GM18870 (cell line): Measurements from ENCODE around the gene HTR3B.
A peak's percentile ranks its signal among the peaks of the same experiment; 100 is the strongest.
"Not testable (repeated sequence)": the region's sequence is repeated elsewhere in the genome, so short reads cannot be mapped to it uniquely, and the experiment has no call there.

Experiments used
- ATAC-seq: cut with Tn5 transposase; IDR thresholded peaks from one replicate; pipeline ENCODE4 v1.9.1; 2021; ENCODE audit warnings: moderate library complexity; ENCODE audit not compliant: unreplicated experiment

The HTR3B gene, protein sequence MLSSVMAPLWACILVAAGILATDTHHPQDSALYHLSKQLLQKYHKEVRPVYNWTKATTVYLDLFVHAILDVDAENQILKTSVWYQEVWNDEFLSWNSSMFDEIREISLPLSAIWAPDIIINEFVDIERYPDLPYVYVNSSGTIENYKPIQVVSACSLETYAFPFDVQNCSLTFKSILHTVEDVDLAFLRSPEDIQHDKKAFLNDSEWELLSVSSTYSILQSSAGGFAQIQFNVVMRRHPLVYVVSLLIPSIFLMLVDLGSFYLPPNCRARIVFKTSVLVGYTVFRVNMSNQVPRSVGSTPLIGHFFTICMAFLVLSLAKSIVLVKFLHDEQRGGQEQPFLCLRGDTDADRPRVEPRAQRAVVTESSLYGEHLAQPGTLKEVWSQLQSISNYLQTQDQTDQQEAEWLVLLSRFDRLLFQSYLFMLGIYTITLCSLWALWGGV

DNA sequence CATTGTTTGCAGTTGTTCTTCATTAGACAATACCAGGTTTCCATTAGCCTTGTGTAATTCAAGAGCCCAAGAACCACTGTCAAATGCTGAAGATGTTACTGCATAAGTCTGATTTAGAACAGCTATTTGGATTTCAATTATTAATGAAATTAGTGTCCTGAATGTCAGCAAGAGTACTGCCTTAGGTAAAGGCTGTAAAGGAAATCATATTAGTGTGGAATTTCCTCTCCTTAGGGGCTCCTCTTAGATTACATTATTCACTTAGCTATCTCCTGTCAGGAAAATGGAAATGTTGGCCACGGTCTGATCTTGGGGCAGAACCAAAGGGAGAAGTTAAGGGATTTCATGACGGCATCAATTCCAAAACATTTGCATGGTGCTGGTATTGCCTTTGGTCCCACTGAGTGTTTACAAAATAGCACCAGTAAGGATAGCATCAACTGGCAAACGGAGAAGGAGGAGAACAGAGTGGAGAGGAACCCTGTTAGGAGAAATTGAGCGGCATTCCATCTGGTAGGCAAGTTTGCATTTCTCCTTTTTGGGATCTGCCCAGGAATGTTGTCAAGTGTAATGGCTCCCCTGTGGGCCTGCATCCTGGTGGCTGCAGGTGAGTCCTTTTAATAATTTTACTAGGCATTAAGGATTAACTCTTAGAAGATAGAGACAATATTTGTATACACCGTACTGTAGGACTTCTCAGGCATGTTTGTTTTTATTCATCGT lies at the start of gene HTR3B:
Gene HTR3B (plus strand): TSS at position 418 of the 723 bp plus-strand sequence. CDS start 138 bp downstream, at position 556.
- no peak for ATAC-seq

DNA sequence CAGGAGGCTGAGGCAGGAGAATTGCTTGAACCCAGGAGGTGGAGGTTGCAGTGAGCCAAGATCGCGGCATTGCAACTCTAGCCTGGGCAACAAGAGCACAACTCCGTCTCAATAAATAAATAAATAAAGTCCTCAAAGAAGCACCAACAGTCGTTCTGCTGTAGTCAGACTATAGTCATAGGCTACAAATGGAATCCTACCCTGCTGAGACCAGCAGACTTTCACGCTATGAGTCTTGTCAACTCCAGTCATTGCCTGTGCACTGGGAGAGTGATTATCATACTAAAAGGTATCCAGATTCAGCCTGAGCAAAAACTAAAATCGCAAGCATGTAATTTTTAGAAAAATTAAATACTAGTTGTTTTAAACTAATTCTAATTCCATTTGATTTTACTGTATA lies 48.8 kb upstream of the HTR3B start:
- ATAC-seq: no peak

- ATAC-seq: no peak
These were observed 47.4 kb upstream of the HTR3B start for GRCh38 chr11:113856966-113857759.

- ATAC-seq: no peak
These were observed 44.9 kb upstream of the HTR3B start for GRCh38 chr11:113859665-113860064.

DNA sequence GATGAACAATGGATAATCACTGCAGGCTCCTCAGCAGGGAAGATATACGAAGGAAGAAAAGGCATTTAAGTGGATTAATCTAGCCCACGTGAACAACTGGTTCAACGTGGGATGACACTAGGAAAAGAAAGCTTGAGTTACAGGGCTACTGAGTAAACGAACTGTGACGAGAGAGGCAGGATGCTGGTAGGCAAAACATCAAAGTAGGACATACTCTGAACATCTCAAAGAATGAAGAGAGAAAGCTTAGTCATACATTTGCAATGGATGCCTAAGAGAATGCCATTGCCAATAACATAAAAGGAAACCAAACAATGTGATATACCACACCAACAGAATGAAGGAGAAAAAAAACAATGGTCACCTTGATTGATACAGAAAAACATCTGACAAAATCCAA lies 42.2 kb upstream of the HTR3B start:
- ATAC-seq: no peak

GRCh38 chr11:113864410-113864809 lies 40.2 kb upstream of the HTR3B start:
- no peak for ATAC-seq

DNA sequence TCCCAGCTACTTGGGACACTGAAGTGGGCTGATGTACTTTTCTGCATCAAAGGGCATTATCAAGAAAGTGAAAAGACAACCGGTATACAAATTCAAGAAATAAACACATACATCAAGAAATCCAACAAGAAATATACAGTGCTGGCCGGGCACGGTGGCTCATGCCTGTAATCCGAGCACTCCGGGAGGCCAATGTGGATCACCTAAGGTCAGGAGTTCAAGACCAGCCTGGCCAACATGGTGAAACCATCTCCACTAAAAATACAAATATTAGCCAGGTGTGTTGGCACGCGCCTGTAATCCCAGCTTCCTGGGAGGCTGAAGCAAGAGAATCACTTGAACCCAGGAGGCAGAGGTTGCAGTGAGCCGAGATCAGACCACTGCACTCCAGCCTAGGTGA lies 38.7 kb upstream of the HTR3B start:
- ATAC-seq: no peak

DNA sequence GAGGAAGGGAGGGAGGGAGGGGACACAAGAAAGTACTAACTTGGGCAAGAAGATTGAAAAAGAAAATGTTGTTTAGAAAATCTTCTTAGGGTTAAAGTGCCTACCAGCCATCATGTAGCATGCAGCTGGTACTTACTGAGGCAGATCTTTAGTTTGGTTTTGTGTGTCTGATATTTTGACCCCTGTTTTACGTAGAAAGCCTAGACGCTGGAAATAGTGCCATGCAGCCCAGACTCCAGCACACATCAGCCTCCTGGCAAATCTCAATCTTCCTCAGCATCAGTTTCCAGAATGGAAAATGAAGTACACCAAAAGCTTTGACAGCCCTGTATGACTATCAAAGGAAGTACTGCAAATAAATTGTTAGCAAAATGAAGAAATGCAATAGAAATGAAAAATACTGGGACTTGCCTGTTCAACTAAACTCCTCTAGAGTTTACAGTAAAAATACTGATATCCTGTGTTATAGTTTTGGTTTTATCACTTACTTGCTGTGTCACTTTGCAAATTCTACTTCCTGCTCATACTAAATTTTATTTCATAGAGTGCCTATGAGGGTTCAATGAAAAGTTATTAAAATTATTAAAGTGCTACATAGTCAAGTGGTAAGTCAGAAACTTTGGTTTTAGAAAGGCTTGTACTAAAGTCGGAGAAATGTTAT lies 36.6 kb upstream of the HTR3B start:
- no peak for ATAC-seq

DNA sequence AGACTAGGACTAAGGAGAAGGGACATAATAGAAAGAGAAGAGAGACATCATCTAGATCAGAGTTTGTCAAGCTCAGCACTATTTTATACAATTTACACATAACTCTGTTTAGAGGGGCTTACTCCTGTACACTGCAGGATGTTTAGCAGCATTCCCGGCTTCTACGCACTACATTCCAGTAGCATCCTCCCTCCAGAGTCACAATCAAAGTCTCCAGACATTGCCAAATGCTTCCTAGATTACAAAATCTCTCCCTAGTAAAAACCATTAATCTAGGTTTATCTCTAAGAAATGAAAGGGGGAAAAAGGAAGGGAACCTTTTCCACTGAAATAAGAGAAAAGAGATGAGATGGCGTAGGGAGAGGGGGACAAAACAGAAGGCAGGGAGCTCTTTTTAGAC lies 33.3 kb upstream of the HTR3B start:
- ATAC-seq: no peak

DNA sequence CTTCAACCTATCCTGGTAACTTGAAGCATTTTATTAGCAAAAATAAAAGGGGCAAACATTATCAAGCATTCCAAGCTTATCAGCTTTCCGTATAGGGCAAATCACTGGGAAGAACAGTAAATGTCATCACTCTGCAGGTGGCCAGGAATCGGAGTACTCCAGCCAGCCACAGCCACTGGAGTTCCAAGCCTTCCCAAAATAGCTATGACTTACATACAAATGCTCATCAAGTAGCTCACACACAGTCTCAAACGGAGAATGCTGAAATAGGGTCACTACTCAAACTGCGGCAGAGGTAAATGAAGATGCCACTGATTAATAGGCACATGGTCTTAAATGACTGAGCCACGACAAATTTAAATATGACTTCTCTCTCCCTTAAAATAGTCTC lies 31.4 kb upstream of the HTR3B start:
- ATAC-seq: no peak

DNA sequence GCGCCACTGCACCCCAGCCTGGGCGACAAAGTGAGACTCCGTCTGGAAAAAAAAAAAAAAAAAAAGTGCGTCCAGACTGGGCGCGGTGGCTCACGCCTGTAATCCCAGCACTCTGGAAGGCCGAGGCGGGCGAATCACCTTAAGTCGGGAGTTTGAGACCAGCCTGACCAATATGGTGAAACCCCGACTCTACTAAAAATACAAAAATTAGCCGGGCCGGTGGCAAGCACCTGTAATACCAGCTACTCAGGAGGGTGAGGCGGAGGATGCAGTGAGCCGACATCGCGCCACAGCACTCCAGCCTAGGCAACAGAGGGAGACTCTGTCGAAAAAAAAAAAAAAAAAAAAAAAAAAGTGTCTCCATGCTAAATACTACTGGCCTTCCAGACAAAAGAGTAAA lies 30.5 kb upstream of the HTR3B start:
- ATAC-seq: no peak

GRCh38 chr11:113874581-113875233 lies 29.9 kb upstream of the HTR3B start:
- peak; percentile 36 for ATAC-seq

- ATAC-seq: peak; percentile 68
These were observed 29.1 kb upstream of the HTR3B start, which contains the start of gene USP28 for GRCh38 chr11:113875234-113876073. Gene USP28 (minus strand): TSS chr11:113875572. CDS start chr11:113875501, 71 bp downstream.

DNA sequence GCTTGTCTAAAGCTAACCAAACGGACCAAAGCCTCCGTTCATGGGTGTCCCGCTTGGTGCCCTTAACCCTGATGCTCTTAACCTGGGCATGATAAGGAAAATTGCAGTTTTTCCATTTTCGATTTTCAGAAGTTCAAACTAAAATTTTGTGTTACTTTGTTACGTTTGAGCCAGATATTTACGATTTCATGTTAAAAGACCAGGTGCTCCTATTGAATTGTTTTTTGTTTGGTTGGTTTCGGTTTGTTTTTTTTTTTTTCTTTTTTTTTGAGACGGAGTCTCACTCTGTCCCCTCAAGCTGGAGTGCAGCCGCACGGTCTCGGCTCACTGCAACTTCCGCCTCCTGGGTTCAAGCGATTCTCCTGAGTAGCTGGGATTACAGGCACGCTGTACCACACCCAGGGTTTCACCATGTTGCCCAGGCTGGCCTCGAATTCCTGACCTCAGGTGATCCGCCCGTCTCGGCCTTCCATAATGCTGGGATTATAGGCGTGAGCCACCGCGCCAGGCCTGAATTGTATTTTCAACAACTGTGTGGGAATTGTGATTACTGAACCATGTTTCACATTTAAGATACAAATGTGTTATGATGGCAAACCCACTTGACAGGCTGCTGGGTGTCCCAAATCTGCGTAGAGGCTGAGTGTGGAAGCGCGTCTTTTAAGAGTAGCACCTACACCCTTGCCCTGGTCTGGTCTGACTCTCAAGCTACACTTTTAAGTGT lies 28.4 kb upstream of the HTR3B start:
- ATAC-seq: no peak

- ATAC-seq: no peak
These were observed 27.6 kb upstream of the HTR3B start for GRCh38 chr11:113876798-113877669.

DNA sequence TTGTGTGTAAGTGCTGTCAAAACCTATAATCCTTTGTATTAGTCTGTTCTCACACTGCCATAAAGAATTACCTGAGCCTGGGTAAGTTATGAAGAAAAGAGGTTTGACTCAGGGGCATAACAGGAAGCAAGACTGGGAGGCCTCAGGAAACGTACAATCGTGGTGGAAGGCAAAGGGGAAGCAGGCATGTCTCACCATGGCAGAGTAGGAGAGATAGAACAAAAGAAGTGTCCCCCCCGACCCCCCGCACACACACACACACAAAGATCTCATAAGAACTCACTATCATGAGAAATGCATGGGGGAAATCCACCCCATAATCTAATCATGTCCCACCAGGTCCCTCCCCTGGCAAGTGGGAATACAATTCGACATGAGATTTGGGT lies 26.9 kb upstream of the HTR3B start:
- ATAC-seq: no peak

GRCh38 chr11:113879446-113879845 lies 25.1 kb upstream of the HTR3B start:
- ATAC-seq: not testable (repeated sequence)

GRCh38 chr11:113880971-113881370 lies 23.6 kb upstream of the HTR3B start:
- no peak for ATAC-seq
